Measurements from ENCODE around the gene BBLN. TPM values are rescaled to one million over a fixed set of nuclear protein-coding genes. Genes with fewer than 3 reads are reported as not detected.
A peak's percentile ranks its signal among the peaks of the same experiment; 100 is the strongest.

BBLN gene
- total RNA-seq, 1 experiment from 2014 or later = 112 TPM

GRCh38 chr9:128120741-128121465 lies 39.2 kb upstream of the BBLN start:
- H3K27me3 ChIP-seq (replicated peaks) = no peaks in the 10 kb centered on the region
- H3K27ac ChIP-seq = no peak overlapping the region
- no peak for DNase-seq (ENCODE audit: low read depth in 1 of 2, low spot score in 2 of 2)
- no peaks in the 10 kb centered on the region for H3K4me1 ChIP-seq (replicated peaks)
- H3K36me3 ChIP-seq = peaks cover 8% of the 10 kb centered on the region
- H3K4me3 ChIP-seq = no peak overlapping the region
- no peaks in the 10 kb centered on the region for H3K9me3 ChIP-seq (replicated peaks)

GRCh38 chr9:128121466-128121810 lies 38.6 kb upstream of the BBLN start:
- no peak for DNase-seq (ENCODE audit: low read depth in 1 of 2, low spot score in 2 of 2)
- peaks cover 2% of the 10 kb centered on the region for H3K4me1 ChIP-seq (replicated peaks)
- H3K27ac ChIP-seq = no peak overlapping the region

DNA sequence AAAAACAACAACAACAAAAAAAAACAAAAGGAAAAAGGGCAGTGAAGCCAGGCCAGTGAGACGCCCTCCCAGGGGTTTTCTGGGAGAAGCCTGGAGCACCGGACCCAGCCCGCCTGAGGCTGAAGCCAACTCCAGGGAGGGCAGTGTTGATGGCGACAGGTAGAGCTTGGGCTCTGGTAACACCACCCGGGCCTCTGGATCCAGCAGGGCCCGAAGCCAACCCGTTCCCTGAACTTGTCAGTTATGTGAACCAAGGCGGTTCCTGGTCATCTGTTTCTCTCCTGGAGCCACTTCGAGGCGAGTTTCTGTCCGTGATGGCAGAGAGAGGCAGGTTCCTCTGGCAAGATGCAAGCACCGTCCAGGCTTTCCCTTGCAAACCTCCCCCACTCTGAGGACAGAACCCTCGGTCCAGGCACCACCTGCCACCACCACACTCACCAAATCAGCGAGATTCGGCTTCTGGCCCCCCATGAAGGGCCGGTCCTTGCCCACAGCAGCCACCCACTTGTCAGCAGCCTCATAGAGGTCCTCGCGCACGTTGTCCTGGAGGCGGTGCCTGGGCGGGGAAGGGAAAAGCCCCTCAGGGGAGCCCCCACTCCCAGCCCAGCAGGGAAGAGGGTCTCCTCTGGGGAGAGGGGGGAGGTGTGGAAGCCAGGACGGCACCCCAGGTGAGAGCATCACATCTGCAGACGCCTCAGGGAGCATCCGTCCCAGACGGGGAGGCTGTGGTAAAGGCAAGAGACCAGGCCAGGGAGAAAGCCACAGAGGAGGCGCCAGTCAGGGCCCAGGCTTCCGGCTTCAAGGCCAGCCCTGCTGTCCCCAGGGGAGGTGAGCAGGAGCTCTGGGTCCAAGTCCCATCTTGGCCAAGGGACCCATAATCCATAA lies 37.9 kb upstream of the BBLN start:
- Histone ChIP-seq H3K4me1 (replicated peaks) (peaks cover 6% of the 10 kb centered on the region), H3K27ac (no peak overlapping the region), H3K4me3 (no peak overlapping the region), H3K9me3 (replicated peaks) (no peaks in the 10 kb centered on the region), H3K36me3 (peaks cover 9% of the 10 kb centered on the region), H3K27me3 (replicated peaks) (no peaks in the 10 kb centered on the region)
- no peak for DNase-seq (ENCODE audit: low read depth in 1 of 2, low spot score in 2 of 2)

More at GRCh38 chr9:128121466-128121810, 38.6 kb upstream of the BBLN start:
- Histone ChIP-seq H3K36me3 (peaks cover 8% of the 10 kb centered on the region), H3K27me3 (replicated peaks) (no peaks in the 10 kb centered on the region), H3K9me3 (replicated peaks) (no peaks in the 10 kb centered on the region), H3K4me3 (no peak overlapping the region)

DNA sequence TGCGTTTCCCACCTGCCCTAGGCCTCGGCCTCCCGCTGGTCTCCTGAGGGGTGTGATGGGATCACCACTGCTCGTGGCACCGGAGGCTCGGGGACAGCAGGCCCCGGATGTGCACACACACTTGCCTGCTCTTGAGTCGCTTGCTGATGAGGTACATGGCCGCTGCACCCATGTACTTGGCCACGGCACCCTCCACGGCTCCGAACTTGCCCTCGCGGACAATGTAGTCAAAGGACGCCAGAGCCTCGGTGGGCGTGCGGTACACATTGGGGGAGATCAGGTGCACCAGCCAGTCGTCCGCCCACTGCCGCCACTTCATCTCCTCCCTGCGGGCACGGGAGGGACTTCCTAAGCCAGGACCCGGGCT lies 37.3 kb upstream of the BBLN start:
- DNase-seq (ENCODE audit: low read depth in 1 of 2, low spot score in 2 of 2) = no peak
- Histone ChIP-seq H3K4me3 (no peak overlapping the region), H3K27me3 (replicated peaks) (no peaks in the 10 kb centered on the region), H3K36me3 (peaks cover 15% of the 10 kb centered on the region), H3K27ac (no peak overlapping the region), H3K9me3 (replicated peaks) (no peaks in the 10 kb centered on the region), H3K4me1 (replicated peaks) (peaks cover 6% of the 10 kb centered on the region)

- Histone ChIP-seq H3K4me1 (replicated peaks) (peaks cover 7% of the 10 kb centered on the region), H3K27ac (no peak overlapping the region), H3K27me3 (replicated peaks) (no peaks in the 10 kb centered on the region), H3K9me3 (replicated peaks) (no peaks in the 10 kb centered on the region), H3K4me3 (no peak overlapping the region), H3K36me3 (peaks cover 15% of the 10 kb centered on the region)
- DNase-seq (ENCODE audit: low read depth in 1 of 2, low spot score in 2 of 2) = no peak
These were observed 36.5 kb upstream of the BBLN start for GRCh38 chr9:128123451-128124080.

- no peak overlapping the region for H3K4me3 ChIP-seq
- H3K4me1 ChIP-seq (replicated peaks) = peaks cover 13% of the 10 kb centered on the region
- no peak overlapping the region for H3K27ac ChIP-seq
- no peaks in the 10 kb centered on the region for H3K27me3 ChIP-seq (replicated peaks)
- H3K36me3 ChIP-seq = peaks cover 15% of the 10 kb centered on the region
- H3K9me3 ChIP-seq (replicated peaks) = no peaks in the 10 kb centered on the region
- DNase-seq (ENCODE audit: low read depth in 1 of 2, low spot score in 2 of 2) = no peak
These were observed 35.6 kb upstream of the BBLN start for GRCh38 chr9:128124451-128124850.

DNA sequence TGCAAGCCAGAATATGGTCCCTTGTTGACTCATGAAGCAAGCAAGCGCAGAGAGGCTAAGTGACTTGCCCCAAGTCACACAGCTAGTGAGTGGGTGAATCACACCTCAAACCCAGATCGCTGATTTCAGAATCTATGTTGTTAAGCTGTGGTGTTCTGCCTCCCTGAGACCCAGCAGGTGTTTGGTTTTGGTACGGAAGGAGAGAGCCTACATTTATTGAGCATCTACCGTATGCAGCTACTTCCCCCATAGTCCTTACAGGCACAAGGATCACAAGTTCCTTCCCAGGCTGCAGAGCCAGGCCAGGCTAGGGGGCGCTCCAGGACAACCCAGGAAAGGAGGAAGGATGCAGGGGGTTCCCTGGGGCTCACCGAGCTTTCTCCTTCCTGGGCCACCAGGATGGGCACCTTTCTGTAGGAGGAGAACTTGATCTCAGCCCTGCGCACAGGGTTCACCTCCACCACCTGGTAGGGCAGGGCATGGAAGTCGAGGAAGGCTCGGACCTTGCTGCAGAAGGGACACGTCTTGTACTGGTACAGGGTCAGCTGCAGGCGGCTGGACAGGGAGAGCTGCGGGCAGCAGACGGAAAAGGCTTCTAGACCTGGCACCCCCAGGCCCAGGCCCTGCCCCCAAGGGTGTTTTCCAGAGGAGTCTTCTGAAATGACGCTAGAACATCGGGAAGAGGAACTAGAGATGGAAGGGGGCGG lies 35.0 kb upstream of the BBLN start:
- H3K27ac ChIP-seq = no peak overlapping the region
- H3K4me3 ChIP-seq = no peak overlapping the region
- H3K36me3 ChIP-seq = peaks cover 15% of the 10 kb centered on the region
- H3K4me1 ChIP-seq (replicated peaks) = peaks cover 13% of the 10 kb centered on the region
- no peaks in the 10 kb centered on the region for H3K9me3 ChIP-seq (replicated peaks)
- no peaks in the 10 kb centered on the region for H3K27me3 ChIP-seq (replicated peaks)
- DNase-seq (ENCODE audit: low read depth in 1 of 2, low spot score in 2 of 2) = peak in 1 of 2 experiments; percentile 21

- Histone ChIP-seq H3K4me3 (no peak overlapping the region), H3K9me3 (replicated peaks) (no peaks in the 10 kb centered on the region), H3K36me3 (peaks cover 15% of the 10 kb centered on the region), H3K27me3 (replicated peaks) (no peaks in the 10 kb centered on the region), H3K4me1 (replicated peaks) (peaks cover 13% of the 10 kb centered on the region), H3K27ac (no peak overlapping the region)
- DNase-seq (ENCODE audit: low read depth in 1 of 2, low spot score in 2 of 2) = no peak
These were observed 34.3 kb upstream of the BBLN start for GRCh38 chr9:128125580-128126354.

- Histone ChIP-seq H3K27ac (peak within 1 kb of the TSS; percentile 94), H3K4me3 (peak within 1 kb of the TSS; percentile 95), H3K9me3 (replicated peaks) (no peaks in the 10 kb centered on the region), H3K4me1 (replicated peaks) (peaks cover 13% of the 10 kb centered on the region), H3K27me3 (replicated peaks) (no peaks in the 10 kb centered on the region), H3K36me3 (peaks cover 15% of the 10 kb centered on the region)
- DNase-seq (ENCODE audit: low read depth in 1 of 2, low spot score in 2 of 2) = peak in 1 of 2 experiments; percentile 72
These were observed 32.5 kb upstream of the BBLN start, which contains the start of gene PTGES2 for GRCh38 chr9:128127568-128127989. Gene PTGES2 (minus strand): TSS chr9:128127729. CDS start chr9:128127717, 12 bp downstream.

- H3K27me3 ChIP-seq (replicated peaks) = no peaks in the 10 kb centered on the region
- no peaks in the 10 kb centered on the region for H3K9me3 ChIP-seq (replicated peaks)
- peak overlapping the region; percentile 95 for H3K4me3 ChIP-seq
- peaks cover 13% of the 10 kb centered on the region for H3K4me1 ChIP-seq (replicated peaks)
- H3K36me3 ChIP-seq = peaks cover 15% of the 10 kb centered on the region
- peak; percentile 77 to 94 for DNase-seq (ENCODE audit: low read depth in 1 of 2, low spot score in 2 of 2)
- peak overlapping the region; percentile 94 for H3K27ac ChIP-seq
These were observed 31.9 kb upstream of the BBLN start for GRCh38 chr9:128127990-128128835.

DNA sequence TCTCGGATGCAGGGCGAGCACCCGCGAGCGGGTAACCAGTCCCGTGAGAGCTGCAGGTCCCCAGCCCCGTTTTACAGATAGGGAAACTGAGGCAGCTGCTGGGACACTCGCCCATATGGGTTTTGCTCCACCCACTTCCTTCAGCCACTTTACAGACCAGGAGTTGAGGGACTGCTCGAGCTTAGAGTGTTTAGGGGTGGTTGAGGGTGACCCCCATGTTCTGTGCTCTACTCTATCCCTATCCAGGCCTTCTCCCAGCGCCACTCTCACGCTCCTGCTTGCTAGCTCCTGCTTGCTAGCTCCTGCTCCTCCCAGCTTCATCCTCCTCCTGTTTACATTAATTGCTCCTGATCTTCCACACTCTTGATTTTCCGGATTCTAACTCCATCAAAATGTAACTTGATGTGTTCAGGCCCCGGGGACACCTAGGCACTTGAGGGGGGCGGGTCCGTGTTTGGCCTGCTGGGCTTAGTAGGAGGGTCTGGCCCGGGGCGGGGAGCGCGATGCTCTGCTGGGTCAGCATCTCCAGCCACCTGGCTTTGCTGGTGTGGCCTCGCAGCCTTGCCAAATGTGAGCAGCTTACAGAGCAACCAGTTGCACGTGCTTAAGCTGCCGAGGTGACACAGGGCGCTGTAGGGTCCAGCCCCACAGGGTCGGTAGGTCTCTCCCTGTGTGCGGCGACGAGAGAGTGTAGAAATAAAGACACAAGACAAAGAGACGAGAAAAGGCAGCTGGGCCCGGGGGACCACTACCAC lies 31.1 kb upstream of the BBLN start:
- Histone ChIP-seq H3K4me1 (replicated peaks) (peaks cover 13% of the 10 kb centered on the region), H3K36me3 (peaks cover 15% of the 10 kb centered on the region), H3K4me3 (peak overlapping the region; percentile 95), H3K9me3 (replicated peaks) (no peaks in the 10 kb centered on the region), H3K27ac (no peak overlapping the region), H3K27me3 (replicated peaks) (no peaks in the 10 kb centered on the region)
- no peak for DNase-seq (ENCODE audit: low read depth in 1 of 2, low spot score in 2 of 2)
